Choroid plexus epithelial cell (primary cell): Measurements from ENCODE around the gene ECE1.

Experiments used
- DNase-seq: peaks from one replicate; pipeline ENCODE4 v3.0.0-alpha.2; 2010; ENCODE audit warnings: low read depth
- H3K4me3 ChIP-seq: 2 replicates; pipeline ENCODE4 v1.5.1; 2011; ENCODE audit warnings: low read depth, mild to moderate bottlenecking, control low read depth, low read length, moderate library complexity
- CTCF ChIP-seq: conservative IDR thresholded peaks from 2 replicates; pipeline ENCODE4 v1.5.1; 2011; ENCODE audit warnings: low read depth, mild to moderate bottlenecking, control low read depth, inconsistent platforms, low read length, moderate library complexity

The ECE1 gene

GRCh38 chr1:21240706-21241105, 49.6 kb downstream of the ECE1 start:
- no peak for TF ChIP-seq CTCF
- DNase-seq = no peak
- H3K4me3 ChIP-seq = no peak overlapping the region

GRCh38 chr1:21239221-21239620, 51.0 kb downstream of the ECE1 start:
- H3K4me3 ChIP-seq = no peak overlapping the region
- DNase-seq = no peak
- TF ChIP-seq CTCF = no peak

DNA sequence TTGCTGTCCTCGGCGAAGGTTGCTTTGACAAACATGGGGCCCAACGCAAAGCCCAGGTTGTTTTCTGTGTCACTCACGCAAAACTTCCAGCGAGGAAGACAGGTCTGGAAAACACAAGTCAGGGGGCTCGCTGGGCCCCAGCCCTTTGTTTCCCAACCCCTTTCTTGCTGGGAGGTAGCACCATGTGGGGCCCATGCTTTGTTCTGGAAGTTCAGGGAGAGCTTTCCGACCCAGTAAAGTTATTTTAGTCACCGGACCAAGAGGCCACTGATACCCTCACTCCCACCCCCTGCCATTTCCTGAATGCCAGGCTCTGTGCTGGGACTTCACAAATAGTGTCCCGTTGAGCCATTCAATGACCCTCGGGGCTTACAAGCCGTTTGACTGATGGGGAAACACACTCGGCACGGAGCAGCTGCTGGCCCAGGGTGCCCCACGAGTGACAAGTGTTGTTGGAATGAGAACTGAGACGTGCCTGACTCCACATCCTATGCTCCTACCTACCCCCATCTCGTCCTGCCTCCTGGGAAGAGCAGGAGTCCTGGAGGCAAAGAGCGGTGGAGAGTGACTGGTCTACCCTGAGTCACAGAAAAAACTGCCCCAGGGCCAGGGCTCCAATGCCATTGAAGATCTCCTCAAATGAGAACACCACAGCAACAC, 52.0 kb downstream of the ECE1 start:
- H3K4me3 ChIP-seq = no peak overlapping the region
- no peak for TF ChIP-seq CTCF
- no peak for DNase-seq

DNA sequence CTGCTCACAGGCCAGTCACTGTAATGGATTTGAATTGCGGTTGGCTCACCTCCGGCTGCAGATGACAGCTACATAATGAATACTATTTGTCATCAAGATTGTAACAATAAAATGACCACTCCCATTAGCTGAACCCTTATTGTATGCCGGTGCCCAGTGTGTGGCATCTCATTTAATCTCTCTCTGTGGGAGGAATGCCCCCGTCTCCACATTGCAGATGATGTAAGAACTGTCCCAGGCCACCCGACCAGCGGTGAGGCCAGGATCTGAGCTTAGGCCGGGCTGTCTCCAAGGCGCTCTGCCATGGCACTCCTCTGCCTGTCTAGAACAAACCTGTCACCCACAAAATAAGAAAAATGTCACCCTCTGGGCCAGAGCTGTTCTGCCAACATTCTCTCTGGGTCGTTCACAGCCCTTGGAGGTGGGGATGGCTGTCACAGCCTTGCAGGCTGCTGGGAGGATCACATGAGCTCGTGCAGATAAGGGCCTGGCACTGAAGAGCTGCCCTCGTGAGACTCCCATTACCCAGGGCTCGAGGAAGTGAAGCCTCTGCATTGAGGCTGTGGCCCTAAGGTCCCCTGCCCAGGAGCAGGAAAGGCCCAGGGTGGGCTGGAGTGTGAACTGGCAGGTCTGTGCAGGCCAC, 52.7 kb downstream of the ECE1 start:
- no peak for DNase-seq
- H3K4me3 ChIP-seq = no peak overlapping the region
- TF ChIP-seq CTCF = no peak

GRCh38 chr1:21236178-21236577, 54.1 kb downstream of the ECE1 start:
- TF ChIP-seq CTCF = no peak
- no peak overlapping the region for H3K4me3 ChIP-seq
- no peak for DNase-seq

DNA sequence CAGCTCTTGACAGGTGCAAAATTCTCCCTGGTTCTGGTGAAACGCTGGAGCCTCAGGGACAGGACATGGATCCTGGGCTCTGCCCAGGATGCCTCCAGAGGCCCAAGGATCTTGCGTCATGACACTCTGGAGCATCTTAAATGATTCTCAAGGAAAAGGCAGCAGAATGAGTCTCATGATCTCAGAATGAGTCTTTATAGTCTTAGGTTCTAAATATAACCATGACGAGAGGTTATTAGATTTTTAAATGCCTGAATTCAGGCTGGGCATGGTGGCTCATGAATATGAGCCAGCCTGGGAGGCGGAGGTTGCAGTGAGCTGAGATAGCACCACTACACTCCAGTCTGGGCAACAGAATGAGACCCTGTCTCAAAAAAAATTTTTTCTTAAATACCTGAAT, 55.5 kb downstream of the ECE1 start:
- H3K4me3 ChIP-seq = no peak overlapping the region
- no peak for TF ChIP-seq CTCF
- no peak for DNase-seq

- TF ChIP-seq CTCF = no peak
- H3K4me3 ChIP-seq = no peak overlapping the region
- DNase-seq = no peak
Observed at GRCh38 chr1:21233490-21233889, 56.8 kb downstream of the ECE1 start.
